Jurkat, Clone E6-1 (cell line): Measurements from ENCODE around the gene PTBP1.

Experiments used
- DNase-seq: peaks from one replicate; pipeline ENCODE4 v3.0.0-alpha.2; 2011; ENCODE audit warnings: low read depth, low spot score
- H3K4me3 ChIP-seq: 2 replicates; pipeline ENCODE4 v1.5.1; 2011; ENCODE audit warnings: mild to moderate bottlenecking, low read length, control low read depth, moderate library complexity

PTBP1 gene

GRCh38 chr19:771332-771785, 25.9 kb upstream of the PTBP1 start:
- no peak for DNase-seq
- no peak overlapping the region for H3K4me3 ChIP-seq

GRCh38 chr19:772063-772462, 25.2 kb upstream of the PTBP1 start:
- no peak overlapping the region for H3K4me3 ChIP-seq
- DNase-seq, result no peak

- DNase-seq, result no peak
- H3K4me3 ChIP-seq, result no peak overlapping the region
Measured at GRCh38 chr19:772730-773436, 24.4 kb upstream of the PTBP1 start.

GRCh38 chr19:776549-776948, 20.7 kb upstream of the PTBP1 start:
- no peak for DNase-seq
- H3K4me3 ChIP-seq, result no peak overlapping the region

GRCh38 chr19:778910-779653, 18.2 kb upstream of the PTBP1 start:
- DNase-seq, result no peak
- H3K4me3 ChIP-seq, result no peak overlapping the region

DNA sequence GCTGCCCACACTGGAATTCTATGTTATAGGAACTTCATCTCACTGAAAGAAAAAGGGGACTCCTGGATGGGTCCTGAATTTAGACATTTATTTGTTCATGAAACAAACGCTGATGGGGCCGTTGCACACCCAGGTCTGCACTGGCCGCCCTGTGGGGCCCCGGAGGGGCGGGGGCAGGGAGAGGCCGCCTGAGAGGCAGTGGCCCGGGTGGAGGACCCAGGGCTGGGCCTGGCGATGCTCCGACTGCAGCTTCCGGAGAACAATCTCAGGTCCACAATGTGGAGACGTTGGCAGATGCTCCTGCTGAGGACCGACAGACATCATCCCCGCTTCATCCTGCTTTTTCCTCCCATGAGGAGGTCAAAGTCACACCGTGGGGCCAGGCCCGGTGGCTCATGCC, 16.3 kb upstream of the PTBP1 start:
- DNase-seq, result no peak
- no peak overlapping the region for H3K4me3 ChIP-seq

GRCh38 chr19:781800-782184, 15.5 kb upstream of the PTBP1 start:
- DNase-seq, result no peak
- no peak overlapping the region for H3K4me3 ChIP-seq

DNA sequence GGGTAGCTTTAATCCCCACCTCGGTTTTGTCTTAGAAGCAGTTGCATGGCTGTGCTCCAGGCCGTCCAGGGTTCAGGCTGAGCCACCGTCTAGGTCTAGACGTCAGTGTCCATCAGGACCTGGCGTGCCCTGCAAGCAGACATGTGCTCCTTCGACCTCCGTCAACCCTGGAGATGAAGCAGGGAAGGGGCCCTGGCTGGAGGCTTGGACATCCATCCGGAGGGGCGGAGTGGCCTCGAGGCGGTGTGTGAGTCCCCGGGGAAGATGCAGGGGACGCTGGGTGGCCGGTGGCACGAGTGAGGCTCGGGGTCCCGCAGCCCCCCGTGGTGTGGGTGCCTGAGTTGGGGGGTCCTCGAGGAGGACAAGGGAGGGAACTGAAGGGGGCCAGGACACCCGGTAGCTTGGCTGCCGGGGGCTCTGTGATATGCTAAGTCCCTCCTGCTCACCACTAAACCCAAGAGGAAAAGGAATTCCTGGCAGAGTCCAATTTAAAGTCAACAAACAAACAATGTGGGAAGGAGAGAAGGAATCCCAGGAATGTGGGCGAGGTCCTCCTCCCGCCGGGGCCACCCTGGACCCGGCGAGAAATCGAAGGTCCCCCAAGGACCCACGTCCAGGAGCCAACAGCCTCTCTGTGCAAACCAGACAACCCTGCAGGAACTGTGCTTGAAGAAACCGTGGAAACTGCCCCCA, 14.9 kb upstream of the PTBP1 start:
- no peak for DNase-seq
- H3K4me3 ChIP-seq, result no peak overlapping the region

- H3K4me3 ChIP-seq, result no peak overlapping the region
- no peak for DNase-seq
Measured at GRCh38 chr19:782878-783668, 14.2 kb upstream of the PTBP1 start.

DNA sequence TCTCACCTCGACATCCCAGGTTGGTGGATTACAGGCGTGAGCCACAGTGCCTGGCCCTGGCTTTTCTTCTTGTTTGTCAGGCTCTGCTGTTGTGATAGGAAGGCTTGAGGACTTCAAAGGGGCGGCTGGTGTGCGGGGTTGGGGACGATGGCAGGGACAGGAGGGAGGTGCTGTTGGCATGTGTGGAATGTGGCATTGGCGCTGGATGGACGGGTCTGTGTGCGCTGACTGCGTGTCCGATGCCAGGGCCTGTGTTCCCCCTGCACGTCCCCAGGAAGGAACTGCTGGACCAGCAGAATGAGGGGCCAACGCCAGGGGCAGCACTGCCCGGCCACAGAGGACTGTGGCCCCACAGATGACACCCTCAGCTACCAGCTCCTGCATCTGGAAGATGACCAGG, 12.7 kb upstream of the PTBP1 start:
- no peak overlapping the region for H3K4me3 ChIP-seq
- no peak for DNase-seq

DNA sequence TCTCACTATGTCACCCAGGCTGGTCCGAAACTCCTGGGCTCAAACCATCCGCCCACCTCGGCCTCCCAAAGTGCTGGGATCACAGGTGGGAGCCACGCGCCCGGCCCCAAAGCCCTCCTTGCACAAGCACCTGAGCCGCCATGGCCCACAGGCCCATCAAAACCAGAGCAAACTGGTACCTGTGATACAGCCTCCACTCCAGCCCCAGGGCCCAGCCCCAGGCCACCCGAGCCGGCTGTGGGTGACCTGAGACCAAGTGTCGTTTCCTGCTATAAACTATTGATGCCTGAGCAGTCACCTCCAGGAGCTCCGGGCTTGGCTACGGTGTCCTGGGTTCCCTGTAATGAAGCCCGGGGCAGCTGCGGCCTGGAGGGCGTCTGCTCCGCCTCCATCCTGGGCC, 9.7 kb upstream of the PTBP1 start:
- H3K4me3 ChIP-seq, result no peak overlapping the region
- DNase-seq, result no peak

DNA sequence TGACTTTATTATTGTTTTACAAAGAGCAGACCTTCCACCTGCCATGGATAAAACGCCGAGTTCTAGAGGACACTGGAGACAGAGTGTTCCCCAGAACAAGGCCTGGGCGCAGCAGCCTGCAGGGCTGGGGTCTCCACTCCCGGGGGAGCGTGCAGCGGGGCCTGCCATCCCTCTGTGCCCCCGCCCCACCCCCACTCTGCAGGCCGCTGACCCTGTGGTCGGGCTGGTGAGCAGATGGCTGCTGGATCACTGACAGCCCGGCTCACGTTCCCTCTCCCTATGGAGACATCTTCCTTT, 8.6 kb upstream of the PTBP1 start:
- H3K4me3 ChIP-seq, result no peak overlapping the region
- no peak for DNase-seq

- DNase-seq, result no peak
- H3K4me3 ChIP-seq, result no peak overlapping the region
Measured at GRCh38 chr19:788983-789700, 8.1 kb upstream of the PTBP1 start.

DNA sequence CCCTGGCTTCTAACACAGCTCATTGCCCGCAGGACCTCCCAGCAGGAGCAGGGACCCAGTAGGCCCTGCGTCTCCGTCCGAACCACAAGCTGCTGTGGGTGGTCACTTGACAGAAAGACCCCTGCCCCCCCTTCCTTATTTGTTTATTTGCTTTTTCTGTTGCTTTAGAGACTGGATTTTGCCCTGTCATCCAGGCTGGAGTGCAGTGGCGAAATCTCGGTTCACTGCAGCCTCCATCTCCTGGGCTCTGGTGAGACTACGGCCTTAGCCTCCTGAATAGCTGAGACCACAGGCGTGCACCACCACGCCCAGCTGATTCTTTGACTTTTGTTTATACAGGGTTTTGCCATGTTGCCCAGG, 7.6 kb upstream of the PTBP1 start:
- H3K4me3 ChIP-seq, result no peak overlapping the region
- DNase-seq, result no peak

DNA sequence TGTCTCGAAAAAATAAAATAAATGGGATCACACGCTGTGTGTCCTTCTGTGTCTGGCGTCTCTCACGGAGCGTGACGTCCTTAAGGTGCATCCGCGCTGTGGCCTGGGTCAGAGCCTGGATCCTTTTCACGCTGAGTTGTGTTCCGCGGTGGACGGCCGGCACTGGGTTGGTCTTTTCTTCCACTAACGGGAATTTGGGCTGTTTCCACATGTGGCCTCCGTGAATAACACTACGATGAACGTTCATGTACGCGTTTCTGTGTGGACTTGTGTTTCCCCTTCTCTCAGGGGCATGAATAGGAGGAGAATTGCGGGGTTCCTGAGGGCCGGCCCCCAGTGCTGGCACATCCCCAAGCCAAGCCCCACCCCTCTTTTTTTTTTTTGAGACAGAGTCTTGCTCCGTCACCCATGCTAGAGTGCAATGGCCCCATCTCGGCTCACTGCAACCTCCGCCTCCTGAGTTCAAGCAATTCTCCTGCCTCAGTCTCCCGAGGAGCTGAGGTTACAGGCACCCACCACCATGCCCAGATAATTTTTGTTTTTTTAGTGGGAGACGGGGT, 6.2 kb upstream of the PTBP1 start:
- DNase-seq, result no peak
- no peak overlapping the region for H3K4me3 ChIP-seq

GRCh38 chr19:791567-792305, 5.5 kb upstream of the PTBP1 start:
- no peak for DNase-seq
- no peak overlapping the region for H3K4me3 ChIP-seq

GRCh38 chr19:792306-792885, 4.9 kb upstream of the PTBP1 start:
- no peak for DNase-seq
- no peak overlapping the region for H3K4me3 ChIP-seq

GRCh38 chr19:793806-794205, 3.4 kb upstream of the PTBP1 start:
- H3K4me3 ChIP-seq, result no peak overlapping the region
- no peak for DNase-seq
